HG03565 (cell line): ENCODE results near the gene RC3H1.

Source experiments
- ATAC-seq: cut with Tn5 transposase; IDR thresholded peaks from one replicate; pipeline ENCODE4 v1.9.1; 2021; ENCODE audit warnings: mild to moderate bottlenecking, moderate library complexity; ENCODE audit not compliant: unreplicated experiment

Gene RC3H1

DNA sequence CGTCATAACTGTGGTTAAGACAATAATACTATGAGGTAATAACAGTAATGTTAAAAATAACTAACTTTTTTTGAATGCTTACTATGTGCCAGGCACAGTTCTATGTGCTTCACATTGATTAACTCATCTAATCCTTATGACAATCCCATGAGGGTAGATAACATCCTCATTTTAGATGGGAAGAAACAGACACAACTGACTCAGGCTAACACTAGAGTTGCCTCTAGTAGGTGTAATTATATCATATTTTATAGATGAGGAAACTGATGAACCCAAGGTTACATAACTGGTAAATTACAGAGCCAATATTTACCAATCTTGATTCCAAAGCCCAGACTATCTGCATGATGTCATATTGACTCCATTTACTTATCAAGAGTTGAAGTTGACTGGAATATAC lies 128.5 kb downstream of the RC3H1 start:
- ATAC-seq = no peak

DNA sequence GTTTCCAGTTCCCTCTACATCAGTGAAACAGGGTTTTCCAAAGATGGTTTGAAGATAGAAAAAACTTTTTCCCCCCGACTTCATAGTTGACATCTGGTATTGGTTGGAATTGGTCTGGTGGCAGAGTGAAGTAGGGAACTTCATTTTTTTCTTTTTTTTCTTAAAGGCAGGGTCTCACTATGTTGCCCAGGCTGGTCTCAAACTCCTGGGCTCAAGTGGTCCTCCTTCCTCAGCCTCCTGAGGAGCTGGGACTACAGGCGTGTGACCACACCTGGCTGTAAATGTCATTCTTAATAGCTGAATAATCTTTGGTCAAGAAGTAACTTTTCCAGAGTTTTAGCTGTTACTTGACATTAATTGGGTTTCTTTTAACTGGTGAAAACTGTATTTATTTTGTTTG lies 132.3 kb downstream of the RC3H1 start:
- ATAC-seq = no peak

DNA sequence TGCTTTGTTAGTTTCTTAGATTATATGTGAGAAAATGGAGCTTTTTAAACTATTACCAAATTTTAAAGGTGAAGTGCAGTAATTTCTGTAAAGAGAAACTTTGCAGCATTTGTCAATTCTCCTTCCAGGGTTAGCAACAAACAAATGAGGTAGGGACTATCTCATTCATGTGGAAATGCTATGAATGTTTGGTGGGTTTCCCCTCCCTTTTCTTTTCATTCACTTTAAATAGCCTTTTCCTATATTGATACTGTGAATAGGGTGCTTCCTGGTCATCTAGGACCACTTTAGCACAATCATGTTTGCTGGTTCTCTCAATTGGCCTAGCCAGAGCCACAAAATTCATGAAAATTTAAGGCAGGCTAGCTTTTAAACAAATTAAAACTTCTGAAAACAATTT lies 133.4 kb downstream of the RC3H1 start:
- no peak for ATAC-seq

DNA sequence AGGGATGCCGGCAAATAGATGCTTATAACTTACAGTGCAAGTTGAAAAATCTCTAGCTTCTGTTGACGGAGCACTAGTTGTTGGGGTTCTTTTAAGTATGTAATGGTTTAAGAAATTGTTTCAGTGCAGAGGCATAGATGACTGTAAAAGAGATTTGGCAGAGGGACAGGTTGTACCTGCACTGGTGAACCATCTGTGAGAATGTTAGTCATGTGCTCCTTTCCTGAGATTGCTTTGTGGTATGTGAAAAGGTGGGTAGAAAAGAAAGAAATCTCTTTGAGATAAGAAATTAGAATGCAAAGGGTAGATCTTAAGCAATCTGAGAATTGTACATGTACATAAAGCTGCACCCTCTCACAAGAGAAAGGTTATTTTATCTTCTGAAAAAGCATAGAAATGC lies 134.5 kb downstream of the RC3H1 start:
- ATAC-seq = no peak

DNA sequence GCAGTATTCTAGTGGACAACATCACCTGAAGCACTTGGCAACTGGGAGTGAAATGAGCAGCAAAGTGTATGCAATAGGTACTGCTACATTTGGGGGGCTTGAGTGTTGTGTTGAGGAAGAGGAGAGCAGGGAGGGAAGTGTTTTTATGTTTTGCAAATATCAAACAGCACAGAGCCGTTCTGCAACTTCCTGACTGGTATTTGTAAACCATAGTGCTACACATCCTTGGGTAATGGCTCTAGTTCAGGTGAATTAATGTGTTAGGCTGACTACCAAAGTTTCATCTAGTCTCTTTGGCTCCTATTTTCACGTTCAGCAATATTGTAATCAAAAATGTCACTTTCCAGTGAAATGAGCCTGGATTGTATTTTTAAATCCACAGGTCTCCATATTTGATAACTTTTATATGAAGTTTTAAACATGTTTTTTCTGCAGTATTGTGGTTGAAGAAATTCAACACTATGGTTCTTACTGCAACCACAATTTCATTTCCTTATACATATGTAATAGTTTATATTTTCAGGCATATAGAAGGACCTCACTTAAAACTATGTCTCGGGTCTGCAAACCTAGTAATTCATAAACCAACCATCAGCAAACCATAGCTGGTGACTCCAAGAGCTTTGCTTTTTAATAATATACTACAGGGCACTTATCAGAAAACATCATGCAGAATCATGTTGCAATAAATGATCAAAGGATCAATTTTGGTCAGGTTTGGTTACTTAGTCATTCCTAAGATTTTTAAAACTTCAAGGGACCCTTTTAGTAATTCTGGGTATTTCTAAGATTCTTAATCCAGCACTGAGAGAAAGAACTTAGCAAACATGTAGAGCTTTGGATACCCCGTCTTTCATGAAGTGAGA lies 135.2 kb downstream of the RC3H1 start:
- no peak for ATAC-seq

DNA sequence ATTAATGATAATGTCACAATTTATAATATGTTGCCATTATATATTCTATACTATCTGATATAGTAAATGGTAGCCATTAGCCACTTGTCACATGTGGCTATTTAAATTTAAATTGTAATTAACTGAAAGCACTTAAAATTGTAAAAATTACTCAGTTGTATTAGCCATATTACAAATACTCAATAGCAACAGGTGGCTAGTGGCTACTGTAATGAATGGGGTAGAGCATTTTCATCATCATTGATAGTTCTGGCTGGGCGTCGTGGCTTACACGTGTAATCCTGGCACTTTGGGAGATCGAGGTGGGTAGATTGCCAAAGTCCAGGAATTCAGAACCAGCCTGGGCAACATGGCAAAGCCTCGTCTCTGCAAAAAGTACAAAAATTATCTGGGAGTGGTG lies 137.5 kb downstream of the RC3H1 start:
- ATAC-seq = no peak
